ENCODE data around the gene ABCB8. TPM values are rescaled to one million over a fixed set of nuclear protein-coding genes. Genes with fewer than 3 reads are reported as not detected.

Gene ABCB8
- total and polyA plus RNA-seq, 2 of the 8 experiments (the other 6 are each of a cell fraction or from before 2014, with no cell fraction given): 17.7 to 27.0 TPM

DNA sequence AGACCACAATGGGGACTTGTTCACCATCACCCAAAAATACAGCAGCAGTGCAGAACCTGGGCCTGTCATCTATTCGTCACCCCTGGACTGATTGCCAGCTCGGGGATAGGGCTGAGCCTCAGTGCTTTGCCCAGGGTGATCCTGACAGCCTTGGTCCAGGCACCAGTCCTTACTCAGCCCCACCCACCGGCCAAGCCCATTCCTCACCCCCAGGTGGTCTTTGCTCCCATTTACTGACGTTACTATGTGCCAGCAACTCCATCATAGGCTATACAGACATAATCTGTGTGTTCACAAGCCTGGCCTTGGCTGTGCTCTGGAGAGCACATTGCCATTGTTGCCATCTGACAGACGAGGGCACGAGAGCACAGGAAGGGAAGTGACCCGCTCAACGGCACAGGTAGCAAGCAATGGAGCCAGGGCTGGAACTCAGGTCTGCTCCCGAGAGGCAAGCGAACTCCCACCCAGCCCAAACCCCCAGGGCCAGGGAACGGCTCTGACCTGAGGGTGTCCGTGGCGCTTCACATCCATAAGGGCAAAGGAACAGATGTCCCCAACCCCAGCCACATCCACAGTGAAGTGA lies 10.8 kb upstream of the ABCB8 start:
- Histone ChIP-seq H3K4me2 (ENCODE audit: insufficient read depth in 1 of 2, low read depth in 2 of 2, low read length in 2 of 2) (peak overlapping the region; percentile 36 to 75), H3K4me3 (ENCODE audit: extremely low read depth in 1 of 4, insufficient read depth in 2 of 4, low read depth in 3 of 4, low read length in 4 of 4) (peak overlapping the region in 1 of 4 experiments; percentile 50; a peak in 3 of 8 replicates), H3K18ac (ENCODE audit: extremely low read depth, low read length) (no peak overlapping the region), H3K14ac (ENCODE audit: insufficient read length) (no peak overlapping the region), H3K56ac (replicated peaks; ENCODE audit: insufficient read length, low read depth, low read length) (peak overlapping the region; percentile 17), H3K27me3 (replicated peaks in 1 of 4; ENCODE audit: control insufficient read depth in 3 of 4, extremely low read depth in 1 of 4, insufficient read depth in 3 of 4, low read length in 3 of 4) (peaks cover 8 to 46% (median 39%) of the 10 kb centered on the region in 4 experiments), H2AFZ (ENCODE audit: low read length) (no peak overlapping the region), H3K4me1 (replicated peaks in 1 of 4; ENCODE audit: control insufficient read depth in 3 of 4, insufficient read depth in 4 of 4, low read length in 3 of 4) (peaks cover 0 to 30% (median 19%) of the 10 kb centered on the region in 4 experiments; a peak in 5 of 7 replicates), H3K79me1 (ENCODE audit: low read depth, low read length) (no peaks in the 10 kb centered on the region; the same call in 1 of the 2 replicates), H3K36me3 (ENCODE audit: control insufficient read depth in 2 of 4, insufficient read depth in 4 of 4, low read length in 3 of 4) (no peaks in the 10 kb centered on the region), H2BK15ac (ENCODE audit: low read length) (peak overlapping the region; percentile 88; the same call in 1 of the 2 replicates), H2BK12ac (ENCODE audit: low read depth, low read length) (peak overlapping the region; percentile 12; the same call in 1 of the 2 replicates), H4K20me1 (replicated peaks in 1 of 2; ENCODE audit: control insufficient read depth in 1 of 2, insufficient read depth in 2 of 2, low read length in 2 of 2) (no peaks in the 10 kb centered on the region), H3K23me2 (ENCODE audit: low read depth, low read length) (peaks cover 7% of the 10 kb centered on the region; the same call in 1 of the 2 replicates), H3K79me2 (ENCODE audit: control insufficient read depth in 1 of 2, insufficient read depth in 2 of 2, low read length in 2 of 2) (no peaks in the 10 kb centered on the region), H4K8ac (ENCODE audit: extremely low read depth, insufficient read depth, low read length) (peak overlapping the region; percentile 89; the same call in 1 of the 2 replicates), H2BK20ac (ENCODE audit: low read length) (no peak overlapping the region), H2BK120ac (replicated peaks; ENCODE audit: low read depth, low read length) (peak overlapping the region; percentile 12), H2BK5ac (ENCODE audit: low read depth, low read length) (no peak overlapping the region), H4K91ac (replicated peaks; ENCODE audit: insufficient read length, low read length) (no peak overlapping the region), H4K5ac (ENCODE audit: insufficient read length, low read depth, low read length) (no peak overlapping the region), H3K9me3 (ENCODE audit: insufficient read depth in 2 of 2, low read depth in 1 of 2, low read length in 1 of 2) (no peaks in the 10 kb centered on the region), H2AK5ac (ENCODE audit: low read depth, low read length) (no peak overlapping the region), H3K9ac (replicated peaks in 1 of 4; ENCODE audit: extremely low read depth in 1 of 4, low read depth in 3 of 4, low read length in 3 of 4) (no peak overlapping the region; a peak in 1 of 7 replicates), H3K23ac (ENCODE audit: insufficient read length) (no peak overlapping the region), H3K4ac (replicated peaks; ENCODE audit: insufficient read length, low read depth, low read length) (no peak overlapping the region), H3K27ac (ENCODE audit: low read depth, low read length) (no peak overlapping the region)
- ChIA-PET POLR2A (ENCODE audit: partially characterized antibody) (interaction anchor here (1.2 to 3.2 kb wide), 5 partner anchors 8 to 113 kb away, joined by 3 to 18 read pairs (median 4); partner anchors contain the start of gene ABCB8), CTCF (ENCODE audit: partially characterized antibody) (interaction anchor here (0.6 to 8.0 kb wide), 36 partner anchors 8 to 1218 kb away, joined by 3 to 116 read pairs (median 6); partner anchors contain the start of genes ABCB8, ABCF2, AGAP3 and ASIC3)
- no peak for DNase-seq (ENCODE audit: low read depth in 1 of 2, low spot score in 2 of 2)
- no peak for FAIRE-seq
- WGBS, 2 experiments (ENCODE audit: extremely low coverage in 1 of 2, insufficient coverage in 1 of 2, insufficient read length in 1 of 2, insufficient replicate concordance in 2 of 2, low coverage in 1 of 2, low lambda C conversion rate in 2 of 2, missing lambda C conversion rate in 1 of 2): 77% methylated on average over 13 of the region's 13 CpGs; no CpG with 5 or more reads in 1 of the 2 experiments
- TF ChIP-seq RBBP5 (IDR thresholded peaks at IDR 0.05; ENCODE audit: borderline replicate concordance, low read depth, low read length) (no peak), JUND (IDR thresholded peaks at IDR 0.05; ENCODE audit: low read length) (no peak), HDAC2 (IDR thresholded peaks at IDR 0.05; ENCODE audit: borderline replicate concordance in 1 of 2, low read depth in 2 of 2, low read length in 2 of 2) (no peak)
- TF ChIP-seq, protein P1, sequence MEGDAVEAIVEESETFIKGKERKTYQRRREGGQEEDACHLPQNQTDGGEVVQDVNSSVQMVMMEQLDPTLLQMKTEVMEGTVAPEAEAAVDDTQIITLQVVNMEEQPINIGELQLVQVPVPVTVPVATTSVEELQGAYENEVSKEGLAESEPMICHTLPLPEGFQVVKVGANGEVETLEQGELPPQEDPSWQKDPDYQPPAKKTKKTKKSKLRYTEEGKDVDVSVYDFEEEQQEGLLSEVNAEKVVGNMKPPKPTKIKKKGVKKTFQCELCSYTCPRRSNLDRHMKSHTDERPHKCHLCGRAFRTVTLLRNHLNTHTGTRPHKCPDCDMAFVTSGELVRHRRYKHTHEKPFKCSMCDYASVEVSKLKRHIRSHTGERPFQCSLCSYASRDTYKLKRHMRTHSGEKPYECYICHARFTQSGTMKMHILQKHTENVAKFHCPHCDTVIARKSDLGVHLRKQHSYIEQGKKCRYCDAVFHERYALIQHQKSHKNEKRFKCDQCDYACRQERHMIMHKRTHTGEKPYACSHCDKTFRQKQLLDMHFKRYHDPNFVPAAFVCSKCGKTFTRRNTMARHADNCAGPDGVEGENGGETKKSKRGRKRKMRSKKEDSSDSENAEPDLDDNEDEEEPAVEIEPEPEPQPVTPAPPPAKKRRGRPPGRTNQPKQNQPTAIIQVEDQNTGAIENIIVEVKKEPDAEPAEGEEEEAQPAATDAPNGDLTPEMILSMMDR (IDR thresholded peaks at IDR 0.05; ENCODE audit: control extremely low read depth in 1 of 3, insufficient read depth in 1 of 3, low read depth in 1 of 3, low read length in 3 of 3): no peak
